ENCODE measurements around the gene CAPS2.

CAPS2 gene

DNA sequence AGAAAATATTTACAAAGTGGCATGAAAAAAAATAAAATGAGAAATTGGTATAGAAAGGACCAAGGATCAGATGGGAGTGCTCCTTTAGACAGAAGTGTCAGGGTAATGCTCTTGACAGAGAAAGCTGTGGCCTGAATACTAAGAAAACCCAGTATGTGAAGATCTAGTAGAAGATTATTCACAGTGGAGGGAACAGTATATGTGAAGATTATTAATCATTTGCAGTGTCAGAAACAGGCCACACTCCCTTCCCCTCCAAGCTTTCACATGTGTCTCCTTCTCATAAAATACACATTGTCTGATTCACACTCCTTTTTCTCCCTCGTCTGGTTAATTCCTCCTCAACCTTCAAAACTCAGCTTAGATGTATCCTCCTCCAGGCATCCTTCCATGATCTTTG lies 41.3 kb downstream of the CAPS2 start:
- no peak overlapping the region for H3K27ac ChIP-seq
- TF ChIP-seq CTCF (conservative IDR thresholded peaks at IDR 0.05) (no peak), ZFX (IDR thresholded peaks at IDR 0.05) (no peak)

DNA sequence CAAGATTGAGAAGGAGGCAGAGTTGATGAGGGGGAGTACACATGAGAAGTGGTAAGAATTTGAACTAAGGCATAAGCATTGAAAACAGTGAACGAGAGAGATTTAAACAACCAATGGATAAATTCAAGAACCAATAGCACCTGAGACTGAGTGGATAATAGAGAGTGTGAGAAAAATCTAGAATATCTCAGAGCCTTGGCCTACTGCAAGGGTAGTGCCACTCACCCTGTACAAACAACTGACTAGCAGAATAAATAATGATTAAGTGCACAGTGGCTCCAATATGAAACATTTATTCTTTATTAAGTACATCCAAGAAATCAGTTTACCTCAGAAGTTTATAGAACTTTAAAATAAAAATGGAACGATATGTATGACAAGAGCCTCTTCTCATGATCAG lies 54.4 kb downstream of the CAPS2 start:
- TF ChIP-seq CTCF (conservative IDR thresholded peaks at IDR 0.05) (no peak), ZFX (IDR thresholded peaks at IDR 0.05) (no peak)
- H3K27ac ChIP-seq: no peak overlapping the region

DNA sequence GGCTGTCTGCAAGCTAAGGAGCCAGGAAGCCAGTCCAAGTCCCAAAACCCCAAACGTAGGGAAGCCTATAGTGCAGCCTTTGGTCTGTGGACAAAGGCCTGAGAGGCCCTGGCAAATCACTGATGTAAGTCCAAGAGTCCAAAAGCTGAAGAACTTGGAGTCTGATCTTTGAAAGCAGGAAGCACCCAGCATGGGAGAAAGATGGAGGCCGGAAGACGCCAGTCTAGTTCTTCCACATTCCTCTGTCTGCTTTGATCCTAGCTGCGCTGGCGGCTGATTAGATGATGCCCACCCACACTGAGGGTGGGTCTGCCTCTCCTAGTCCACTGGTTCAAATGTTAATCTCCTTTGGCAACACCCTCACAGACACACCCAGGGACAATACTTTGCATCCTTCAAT lies 58.5 kb downstream of the CAPS2 start:
- TF ChIP-seq CTCF (conservative IDR thresholded peaks at IDR 0.05) (no peak), ZFX (IDR thresholded peaks at IDR 0.05) (no peak)

DNA sequence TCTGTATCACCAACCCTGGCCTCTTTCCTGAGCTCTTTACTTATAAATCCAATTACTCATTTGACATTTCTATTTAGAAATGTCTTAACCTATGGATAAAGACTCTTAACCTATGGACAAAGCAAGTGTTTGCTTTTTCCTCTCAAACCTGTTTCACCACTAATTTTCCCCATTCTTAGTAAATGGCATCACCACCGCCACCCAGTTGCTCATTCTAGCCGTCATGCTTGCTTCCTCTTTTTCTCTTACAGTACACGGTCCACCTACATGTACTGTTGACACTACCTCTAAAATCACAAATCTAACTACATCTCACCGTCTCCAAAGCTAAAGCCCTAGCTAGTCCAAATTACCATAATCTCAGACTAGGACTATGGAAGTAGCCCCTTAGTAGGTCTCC lies 60.0 kb downstream of the CAPS2 start:
- TF ChIP-seq CTCF (conservative IDR thresholded peaks at IDR 0.05): no peak
- TF ChIP-seq ZFX (IDR thresholded peaks at IDR 0.05): no peak

More for the DNA sequence above, 58.5 kb downstream of the CAPS2 start:
- H3K27ac ChIP-seq: peak overlapping the region; percentile 57

GRCh38 chr12:75269209-75269608 lies 60.9 kb downstream of the CAPS2 start:
- H3K27ac ChIP-seq: 0 out of 2 replicates have a peak overlapping the region, but pooled peaks have one; percentile 23
- no peak for TF ChIP-seq ZFX (IDR thresholded peaks at IDR 0.05)
- TF ChIP-seq CTCF (conservative IDR thresholded peaks at IDR 0.05): no peak

More for the DNA sequence above, 60.0 kb downstream of the CAPS2 start:
- peak overlapping the region; percentile 22; the same call in 1 of the 2 replicates for H3K27ac ChIP-seq

- no peak overlapping the region for H3K27ac ChIP-seq
Measured at GRCh38 chr12:75260316-75260715, 69.8 kb downstream of the CAPS2 start.

DNA sequence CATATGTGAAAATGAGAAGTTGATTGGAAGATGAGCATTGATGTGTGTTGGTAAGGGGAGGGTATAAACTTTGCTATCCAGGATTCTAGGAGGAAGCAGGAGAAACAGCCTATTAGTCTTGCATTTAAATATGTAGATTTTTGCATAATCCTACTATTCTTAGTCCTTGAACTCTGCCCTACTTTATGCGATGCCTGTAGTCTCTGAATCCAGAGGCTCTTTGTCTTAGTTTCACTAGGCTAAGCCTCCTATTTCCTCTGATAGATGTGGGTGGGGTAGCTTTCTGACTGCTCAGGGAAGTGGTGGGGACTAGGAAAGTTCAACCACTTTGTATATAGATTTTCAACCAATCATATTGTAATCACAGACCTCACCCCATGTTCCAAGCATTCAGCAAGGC lies 71.0 kb downstream of the CAPS2 start:
- TF ChIP-seq ZFX (IDR thresholded peaks at IDR 0.05) (no peak), CTCF (conservative IDR thresholded peaks at IDR 0.05) (no peak)
- no peak overlapping the region for H3K27ac ChIP-seq

More at GRCh38 chr12:75260316-75260715, 69.8 kb downstream of the CAPS2 start:
- no peak for TF ChIP-seq CTCF (conservative IDR thresholded peaks at IDR 0.05)
- no peak for TF ChIP-seq ZFX (IDR thresholded peaks at IDR 0.05)
